ENCODE measurements around the gene DCN. TPM values are rescaled to one million over a fixed set of nuclear protein-coding genes. Genes with fewer than 3 reads are reported as not detected.

The DCN gene, protein sequence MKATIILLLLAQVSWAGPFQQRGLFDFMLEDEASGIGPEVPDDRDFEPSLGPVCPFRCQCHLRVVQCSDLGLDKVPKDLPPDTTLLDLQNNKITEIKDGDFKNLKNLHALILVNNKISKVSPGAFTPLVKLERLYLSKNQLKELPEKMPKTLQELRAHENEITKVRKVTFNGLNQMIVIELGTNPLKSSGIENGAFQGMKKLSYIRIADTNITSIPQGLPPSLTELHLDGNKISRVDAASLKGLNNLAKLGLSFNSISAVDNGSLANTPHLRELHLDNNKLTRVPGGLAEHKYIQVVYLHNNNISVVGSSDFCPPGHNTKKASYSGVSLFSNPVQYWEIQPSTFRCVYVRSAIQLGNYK
- total RNA-seq (2022; extraction: Qiagen RNA extraction), result not detected in 5 replicates

DNA sequence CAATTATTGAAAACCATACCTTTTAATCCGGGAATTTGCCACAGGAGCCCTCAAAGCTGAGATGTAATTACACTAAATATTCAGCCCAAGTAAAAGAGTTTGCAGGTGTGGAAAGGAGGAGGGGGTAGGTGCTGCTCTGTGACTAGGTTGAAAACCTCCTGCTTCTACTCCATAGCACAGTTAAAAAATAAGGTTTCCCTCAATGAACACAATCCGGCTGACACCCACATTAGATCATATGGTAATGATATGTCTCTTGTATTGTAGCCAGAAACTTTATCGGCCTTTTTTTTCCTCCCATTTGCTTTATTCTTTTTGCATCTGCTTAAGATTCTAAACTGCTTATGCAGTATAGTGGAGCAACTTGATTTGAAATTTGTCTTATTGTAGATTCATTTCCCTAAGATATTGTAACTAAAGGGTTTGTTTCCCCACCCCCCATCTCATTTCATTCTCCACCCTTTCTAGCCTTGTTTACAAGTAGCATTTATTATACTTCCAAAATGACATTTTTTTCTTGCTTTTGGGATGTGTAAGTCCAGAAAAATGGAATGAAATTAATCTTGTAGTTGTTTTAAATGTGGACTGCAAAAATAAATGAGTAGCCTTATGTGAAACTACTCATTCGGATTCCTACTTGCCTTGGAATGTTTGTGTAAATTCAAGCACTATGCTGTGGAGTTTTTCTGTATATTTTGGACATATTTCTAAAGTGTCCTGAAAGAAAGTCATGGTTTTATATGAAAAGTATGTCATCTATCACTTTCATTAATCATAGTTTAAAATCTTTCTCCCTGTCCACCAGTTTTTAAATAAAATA lies at the start of gene DCN:
Gene DCN, minus strand, starts transcription at position 182 of the 820 bp plus-strand sequence. CDS start 4,265 bp downstream, outside the sequence.

DNA sequence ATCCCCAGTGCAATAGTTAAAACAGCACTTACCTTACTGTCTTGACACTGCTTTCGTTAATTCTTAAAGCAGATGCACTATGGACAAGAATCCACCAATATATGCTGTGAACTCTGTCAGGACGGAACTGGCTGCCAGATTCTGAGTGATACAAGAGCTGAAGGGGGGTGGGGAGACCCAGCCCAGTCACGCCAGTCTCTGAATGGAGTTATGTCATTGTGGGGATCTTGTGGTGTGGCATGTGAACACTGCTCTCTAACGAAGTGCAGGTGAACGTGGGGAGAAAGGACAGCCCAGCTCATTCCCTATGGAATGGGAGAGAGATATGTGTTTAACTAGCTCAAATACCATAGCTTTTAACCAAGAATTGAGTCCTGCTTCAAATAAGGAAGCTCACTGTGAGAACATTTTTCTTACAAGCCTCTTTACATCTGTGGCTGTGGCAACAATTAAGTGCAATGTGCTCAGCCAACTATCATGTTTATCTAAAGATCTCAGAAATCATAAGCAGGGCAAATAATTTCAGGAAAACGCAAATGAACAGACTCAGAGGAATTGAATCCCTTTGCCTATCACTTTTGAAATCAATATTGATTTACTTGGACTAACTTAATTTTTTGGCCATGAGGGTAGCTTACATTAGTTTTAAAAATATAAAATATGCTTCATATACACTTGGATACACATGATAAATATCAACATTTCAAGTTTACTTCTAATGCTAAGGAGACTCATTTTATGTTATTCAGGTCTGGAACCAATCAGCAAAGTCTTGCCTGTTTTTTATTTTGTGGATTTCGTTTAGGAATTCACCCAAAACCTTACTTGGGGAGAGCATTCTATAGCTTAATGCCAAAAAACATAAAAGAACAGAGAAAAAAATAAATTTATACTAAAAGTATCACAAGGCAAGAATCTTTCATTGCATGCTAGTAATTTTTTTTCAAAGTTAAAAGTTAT lies 71.0 kb downstream of the DCN start, which contains the start of gene LUM:
Gene LUM, minus strand, starts transcription at position 129 of the 960 bp plus-strand sequence. CDS start 2,515 bp downstream, outside the sequence.

Other genes with a start within 250 kb of the DCN start
- not detected in 5 replicates for gene CCER1, start 227.6 kb downstream of the DCN start, total RNA-seq (2022; extraction: Qiagen RNA extraction)
- not detected in 5 replicates for gene EPYC, start 177.8 kb downstream of the DCN start, total RNA-seq (2022; extraction: Qiagen RNA extraction)
- not detected in 5 replicates for gene KERA, start 124.8 kb downstream of the DCN start, total RNA-seq (2022; extraction: Qiagen RNA extraction)
- 0.07 to 0.50 TPM (median 0.40 TPM) in 4 of 5 replicates, not detected in the other for gene LUM, start 71.3 kb downstream of the DCN start, total RNA-seq (2022; extraction: Qiagen RNA extraction)

Measured in A549 treated with CORT108297 at 1 μM for 4 hours (cell line).